ENCODE measurements around the gene MIOX.
A peak's percentile ranks its signal among the peaks of the same experiment; 100 is the strongest.

The MIOX gene

DNA sequence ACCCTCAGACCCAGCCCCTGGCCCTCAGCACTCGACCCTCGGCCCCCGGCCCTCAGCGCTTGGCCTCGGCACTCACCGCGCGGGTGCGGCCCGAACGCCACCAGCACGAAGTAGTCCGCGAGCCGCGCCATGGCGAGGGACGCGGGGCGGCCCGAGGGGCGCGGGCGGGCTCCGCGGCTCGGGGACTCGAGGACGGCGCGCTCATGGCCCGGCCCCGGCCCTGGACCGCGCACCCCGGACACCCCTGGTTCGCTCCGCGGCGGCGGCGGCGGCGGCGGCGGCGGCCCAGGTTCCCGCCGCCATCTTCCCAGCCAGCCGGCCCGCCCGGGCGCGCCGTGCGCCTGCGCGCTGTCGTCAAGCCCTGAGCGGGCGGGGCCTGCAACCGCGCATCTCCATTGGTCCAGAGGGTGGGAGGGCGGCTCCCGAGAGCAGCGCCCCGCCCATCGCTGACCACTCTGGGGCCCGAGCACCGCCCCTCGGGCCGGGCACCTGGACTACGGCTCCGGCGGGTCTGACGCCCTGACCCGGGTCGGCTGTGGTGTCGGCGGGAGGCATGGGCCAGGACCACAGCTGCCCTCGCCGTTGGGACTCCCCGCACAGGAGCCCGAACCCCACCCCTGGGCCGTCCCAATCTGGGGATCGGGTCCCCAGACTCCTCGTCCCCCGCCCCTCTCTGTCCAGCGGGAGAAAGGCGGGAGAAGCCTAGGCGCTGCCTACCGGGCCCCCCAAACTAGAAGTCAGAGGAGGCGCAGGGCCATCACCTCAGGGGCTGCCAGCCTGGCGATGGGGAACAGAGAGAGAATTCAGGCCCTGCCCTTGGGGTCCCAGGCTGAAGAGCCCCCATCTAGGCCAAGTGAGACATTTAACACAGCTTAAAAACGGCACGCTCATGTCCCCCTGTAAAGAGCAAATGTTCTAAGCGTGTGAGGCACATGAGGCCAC is 11.7 kb upstream of the MIOX start, which contains the start of gene SBF1:
SBF1 (minus strand) TSS at position 326 of the 942 bp plus-strand sequence; CDS start at position 131, 195 bp downstream.
- DNase-seq = peak; percentile 93

DNA sequence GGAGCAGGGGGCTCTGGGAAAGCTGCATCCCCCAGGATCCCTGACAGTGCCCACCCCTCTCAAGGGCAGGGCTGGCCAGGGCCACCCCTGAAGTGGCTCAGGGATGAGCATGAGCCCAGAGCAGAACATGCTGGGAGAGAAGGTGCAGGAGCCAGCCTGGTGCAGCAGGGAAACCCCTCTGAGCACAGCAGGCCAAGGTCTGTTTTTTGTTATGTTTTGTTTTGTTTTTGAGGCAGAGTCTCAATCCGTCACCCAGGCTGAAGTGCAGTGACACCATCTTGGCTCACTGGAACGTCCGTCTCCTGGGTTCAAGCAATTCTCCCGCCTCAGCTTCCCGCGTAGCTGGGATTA is 11.0 kb upstream of the MIOX start:
- no peak for DNase-seq

DNA sequence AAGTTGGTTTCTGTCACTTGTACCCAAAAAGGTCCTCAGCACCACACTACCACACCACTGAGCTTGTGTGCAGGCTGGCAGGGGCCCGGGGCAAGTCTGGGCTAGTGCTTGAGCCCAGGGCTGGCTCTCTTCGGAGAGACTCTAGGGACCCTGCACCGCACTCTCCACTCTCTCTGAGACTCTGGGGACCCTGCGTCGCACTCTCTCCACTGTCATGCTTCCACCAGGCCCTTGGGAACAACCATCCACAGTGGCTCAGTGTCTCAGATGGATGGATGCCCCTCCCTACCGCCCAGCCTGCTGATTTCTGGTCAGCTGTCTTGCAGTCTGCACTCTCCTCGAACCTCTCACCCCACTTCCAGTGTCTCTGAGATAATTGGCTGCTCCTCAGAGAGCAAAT is 9.8 kb upstream of the MIOX start:
- no peak for DNase-seq

DNA sequence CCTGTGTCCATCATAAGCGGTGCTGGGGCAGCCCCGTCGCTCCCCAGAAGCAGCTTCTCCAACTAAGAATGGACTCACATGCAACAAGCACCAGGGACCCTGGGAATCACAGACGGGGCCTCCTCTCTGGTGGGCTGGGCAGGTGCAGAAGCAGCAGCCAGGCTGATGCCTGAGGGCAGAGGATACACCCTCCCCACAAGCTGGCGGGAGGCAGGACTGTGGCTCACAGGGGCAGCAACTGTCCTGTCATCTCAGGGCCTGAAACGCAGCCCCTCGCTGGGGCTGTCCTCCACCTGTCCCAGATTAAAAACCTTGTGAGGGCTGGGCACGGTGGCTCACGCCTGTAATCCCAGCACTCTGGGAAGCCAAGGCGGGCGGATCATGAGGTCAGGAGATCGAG is 8.7 kb upstream of the MIOX start:
- DNase-seq = no peak

DNA sequence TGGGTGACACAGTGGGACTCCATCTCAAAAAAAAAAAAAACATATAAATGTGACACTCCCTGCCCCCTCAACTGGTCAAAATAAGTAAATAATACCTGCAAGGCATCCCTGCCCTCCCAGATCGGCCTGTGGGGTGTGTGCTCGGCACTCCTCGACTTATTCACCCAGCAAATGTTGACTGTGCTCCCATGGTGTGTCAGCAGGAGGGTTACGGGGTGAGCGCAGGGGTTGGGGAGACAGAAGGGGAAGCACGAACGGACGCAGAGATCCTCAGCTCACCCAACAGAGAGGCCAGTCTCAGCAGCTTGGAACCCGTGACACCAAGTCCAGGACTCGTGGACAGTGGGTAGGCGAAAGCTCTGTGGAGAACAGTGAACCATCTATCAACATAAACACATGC is 6.9 kb upstream of the MIOX start:
- no peak for DNase-seq

DNA sequence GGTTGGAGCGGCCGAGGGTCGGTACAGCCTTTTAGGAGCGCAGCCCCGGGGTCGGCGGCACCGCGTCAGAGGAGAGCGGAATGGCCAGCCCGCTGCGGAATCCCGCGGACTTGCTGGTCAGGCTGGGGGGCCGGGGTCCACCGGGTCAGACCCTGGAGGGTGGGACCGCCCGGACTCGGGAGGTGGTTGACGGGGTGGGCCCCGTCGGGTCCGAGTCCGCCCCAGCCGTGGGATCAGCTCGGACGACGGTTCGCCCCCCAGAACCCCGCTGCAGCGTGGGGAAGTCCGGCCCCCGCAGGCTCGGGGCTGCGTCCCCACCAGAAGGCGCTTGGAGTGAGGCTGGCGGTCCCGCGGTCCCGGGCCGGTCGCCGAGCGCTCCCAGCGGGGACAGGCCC is 5.6 kb upstream of the MIOX start:
- DNase-seq = no peak

DNA sequence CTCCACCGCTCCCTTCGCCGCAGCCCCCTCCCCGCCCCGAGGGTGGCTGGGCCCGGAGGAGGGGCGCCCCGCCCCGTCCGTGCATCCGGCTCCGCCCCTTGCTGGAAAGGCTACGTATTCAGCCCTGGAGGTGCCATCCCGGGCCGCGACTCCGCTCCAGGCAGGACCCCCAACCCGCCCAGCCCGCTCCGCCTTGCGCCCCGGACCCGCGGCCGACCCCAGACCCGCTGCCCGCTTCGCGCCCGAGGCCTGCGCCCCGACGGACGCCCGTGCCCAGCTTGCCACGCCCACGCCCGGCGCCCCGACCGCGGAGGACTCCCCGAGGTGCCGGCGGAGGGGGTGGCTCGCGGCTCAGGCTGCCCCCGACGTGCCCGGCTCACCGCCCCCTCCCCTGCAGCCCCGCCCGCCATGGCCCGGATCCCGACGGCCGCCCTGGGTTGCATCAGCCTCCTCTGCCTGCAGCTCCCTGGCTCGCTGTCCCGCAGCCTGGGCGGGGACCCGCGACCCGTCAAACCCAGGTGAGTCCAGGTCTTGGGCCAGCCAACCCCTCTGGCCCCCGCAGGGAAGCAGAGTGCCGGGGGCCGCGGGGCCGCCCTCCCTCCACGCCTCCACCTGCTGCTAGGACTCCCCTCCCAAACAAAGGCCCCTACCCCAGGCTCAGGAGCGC is 5.1 kb upstream of the MIOX start, which contains the start of gene ADM2:
ADM2 (plus strand) TSS at position 104 of the 667 bp plus-strand sequence; CDS start at position 409, 305 bp downstream.
- peak; percentile 81 for DNase-seq

DNA sequence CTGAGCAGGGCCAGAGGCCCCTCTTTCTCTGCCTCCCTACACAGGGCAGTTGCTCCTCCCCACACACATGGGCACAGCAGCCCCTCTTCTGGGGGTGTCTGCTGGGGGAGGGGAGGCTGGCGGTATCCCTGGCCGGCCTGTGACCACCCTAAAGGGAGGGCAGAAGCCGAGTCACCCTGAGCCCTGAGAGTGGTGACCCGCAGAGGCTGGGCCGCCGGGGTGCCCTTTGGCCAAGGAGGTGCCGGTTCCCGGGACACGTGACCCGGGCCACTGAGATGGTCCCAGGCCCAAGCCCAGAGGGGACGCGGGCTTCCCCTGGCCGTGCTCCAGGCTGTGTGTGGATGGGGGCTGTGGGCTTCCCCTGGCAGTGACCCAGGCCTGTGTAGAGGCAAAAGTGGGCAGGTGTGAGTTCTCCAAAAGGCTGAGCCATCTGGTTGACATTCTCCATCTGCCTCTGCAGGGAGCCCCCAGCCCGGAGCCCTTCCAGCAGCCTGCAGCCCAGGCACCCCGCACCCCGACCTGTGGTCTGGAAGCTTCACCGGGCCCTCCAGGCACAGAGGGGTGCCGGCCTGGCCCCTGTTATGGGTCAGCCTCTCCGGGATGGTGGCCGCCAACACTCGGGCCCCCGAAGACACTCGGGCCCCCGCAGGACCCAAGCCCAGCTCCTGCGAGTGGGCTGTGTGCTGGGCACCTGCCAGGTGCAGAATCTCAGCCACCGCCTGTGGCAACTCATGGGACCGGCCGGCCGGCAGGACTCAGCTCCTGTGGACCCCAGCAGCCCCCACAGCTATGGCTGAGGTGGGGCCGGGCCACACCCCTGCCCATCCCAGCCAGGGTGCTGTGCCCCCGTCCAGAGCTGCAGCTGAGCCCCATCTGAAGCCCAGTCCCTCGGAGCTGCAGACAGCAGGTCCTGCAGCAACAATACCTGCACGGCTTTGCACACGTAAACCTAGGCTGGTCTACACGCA is 4.3 kb upstream of the MIOX start:
- DNase-seq = no peak

DNA sequence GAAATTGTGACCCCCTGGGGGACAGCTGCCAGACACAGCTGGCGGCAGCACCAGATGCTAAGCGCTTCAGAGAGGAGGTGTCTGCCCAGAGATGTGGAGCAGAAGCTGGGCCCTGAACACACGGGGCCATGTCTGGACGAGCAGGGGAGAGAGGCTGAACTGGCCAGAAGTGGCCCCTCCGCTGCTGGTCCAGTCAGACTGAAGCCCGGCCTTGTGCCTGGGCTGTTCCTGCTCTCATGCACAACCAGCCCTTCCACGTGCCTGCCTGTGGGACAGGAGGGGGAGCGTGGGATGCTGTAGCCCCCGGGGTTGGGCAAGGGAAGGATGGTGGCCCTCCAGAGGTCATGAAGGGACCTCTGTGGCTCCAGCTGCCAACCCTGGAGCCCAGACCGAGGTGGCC is 3.6 kb upstream of the MIOX start:
- no peak for DNase-seq

DNA sequence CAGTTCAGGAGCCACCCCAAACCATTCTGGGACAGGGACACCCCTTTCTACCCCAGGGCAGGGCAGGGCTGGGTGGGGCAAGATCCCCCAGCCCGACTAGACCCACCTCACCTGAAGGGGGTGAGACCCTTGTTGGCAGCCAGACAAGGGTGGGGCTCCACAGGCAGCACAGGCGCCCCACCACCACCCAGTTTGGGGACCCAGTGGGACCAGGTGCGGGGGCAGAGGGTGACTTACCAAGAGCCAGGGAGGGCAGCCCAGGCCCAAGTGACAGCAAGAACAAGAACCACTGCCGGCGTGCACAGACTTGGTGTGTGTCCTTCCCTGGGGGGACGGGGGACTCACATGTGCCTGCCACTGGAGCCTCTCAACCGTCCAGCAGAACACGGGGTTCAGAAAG is 3.1 kb upstream of the MIOX start:
- no peak for DNase-seq

DNA sequence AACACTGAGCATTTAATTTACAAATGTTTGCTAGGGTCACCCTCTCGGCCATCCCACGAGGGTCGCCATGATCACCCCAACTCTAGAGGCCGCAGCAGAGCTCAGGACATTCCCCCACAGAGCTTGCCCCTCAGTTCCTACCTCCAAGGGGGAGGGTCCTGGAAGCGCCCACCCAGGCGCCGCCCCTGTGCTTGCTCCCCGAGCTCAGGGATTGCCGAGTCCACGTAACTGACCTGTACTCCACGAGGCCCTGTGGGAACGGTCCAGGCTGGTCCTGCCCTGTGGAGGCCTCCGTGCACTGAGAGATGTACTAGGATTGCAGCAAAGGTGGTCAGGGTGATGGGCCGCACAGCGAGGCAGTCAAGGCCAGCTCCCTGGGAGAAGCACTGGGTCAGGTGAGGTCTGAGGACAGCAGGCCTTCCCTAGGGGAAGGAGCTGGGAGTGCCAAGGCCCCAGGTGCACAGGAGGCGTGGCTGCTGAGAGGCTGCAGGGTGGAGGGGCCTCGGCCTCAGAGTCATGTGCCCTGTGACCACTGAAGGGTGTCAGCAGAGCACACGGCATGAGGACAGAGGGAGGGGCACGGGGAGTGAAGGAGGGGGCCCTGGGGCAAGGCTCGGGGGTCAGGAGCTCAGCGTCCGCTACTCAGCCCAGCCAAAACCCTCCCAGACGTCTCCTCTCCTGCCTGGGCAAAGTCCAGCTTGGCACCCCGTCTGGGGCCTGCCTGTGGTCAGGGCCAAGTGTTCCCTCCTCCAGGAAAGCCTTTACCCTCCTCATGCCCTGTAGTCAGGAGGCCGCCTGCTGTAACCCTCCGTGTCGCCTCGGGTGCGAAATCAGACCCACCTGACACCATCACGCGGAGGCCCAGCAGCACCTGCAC is 2.4 kb upstream of the MIOX start:
- no peak for DNase-seq

DNA sequence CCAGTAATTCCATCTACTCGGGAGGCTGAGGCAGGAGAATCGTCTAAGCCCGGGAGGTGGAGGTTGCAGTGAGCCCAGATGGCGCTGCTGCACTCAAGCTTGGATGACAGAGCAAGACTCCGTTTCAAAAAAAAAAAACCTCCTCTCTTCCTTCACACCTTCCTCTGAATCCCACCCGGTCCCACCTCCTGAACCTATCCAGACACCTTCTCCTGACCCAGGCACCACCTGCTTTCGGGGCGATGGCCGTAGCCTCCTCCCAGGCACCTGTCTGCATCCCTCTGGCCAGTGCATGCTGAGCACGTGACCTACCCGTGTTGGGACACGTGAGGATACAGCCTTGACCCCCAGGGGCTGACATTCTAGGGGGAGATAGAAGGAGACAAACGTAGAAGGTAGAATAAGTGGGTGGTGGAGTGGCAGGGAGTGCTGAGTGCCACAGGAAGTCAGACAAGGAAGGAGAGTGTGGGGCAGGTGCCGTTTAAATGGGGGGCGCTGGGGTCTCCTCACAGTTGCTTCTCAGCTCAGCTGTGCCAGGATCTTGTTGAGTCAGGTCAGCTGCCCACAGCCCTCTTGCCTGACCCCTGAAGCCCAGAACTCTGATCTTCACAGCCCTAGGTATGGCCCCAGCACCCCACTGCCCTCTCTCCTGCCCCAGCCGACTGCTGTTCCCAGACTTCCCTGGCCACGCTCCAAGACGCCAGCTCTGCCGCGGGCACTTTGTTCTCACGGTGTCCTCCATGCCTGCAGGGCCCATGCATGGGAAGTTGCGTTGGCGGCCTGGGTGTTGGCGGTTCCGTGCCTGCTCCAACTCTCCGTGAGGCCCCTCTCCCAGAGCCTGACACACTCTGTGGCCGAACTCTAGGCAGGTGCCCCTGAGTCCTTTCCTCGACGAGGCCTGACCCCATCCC is 1.2 kb upstream of the MIOX start:
- no peak for DNase-seq

DNA sequence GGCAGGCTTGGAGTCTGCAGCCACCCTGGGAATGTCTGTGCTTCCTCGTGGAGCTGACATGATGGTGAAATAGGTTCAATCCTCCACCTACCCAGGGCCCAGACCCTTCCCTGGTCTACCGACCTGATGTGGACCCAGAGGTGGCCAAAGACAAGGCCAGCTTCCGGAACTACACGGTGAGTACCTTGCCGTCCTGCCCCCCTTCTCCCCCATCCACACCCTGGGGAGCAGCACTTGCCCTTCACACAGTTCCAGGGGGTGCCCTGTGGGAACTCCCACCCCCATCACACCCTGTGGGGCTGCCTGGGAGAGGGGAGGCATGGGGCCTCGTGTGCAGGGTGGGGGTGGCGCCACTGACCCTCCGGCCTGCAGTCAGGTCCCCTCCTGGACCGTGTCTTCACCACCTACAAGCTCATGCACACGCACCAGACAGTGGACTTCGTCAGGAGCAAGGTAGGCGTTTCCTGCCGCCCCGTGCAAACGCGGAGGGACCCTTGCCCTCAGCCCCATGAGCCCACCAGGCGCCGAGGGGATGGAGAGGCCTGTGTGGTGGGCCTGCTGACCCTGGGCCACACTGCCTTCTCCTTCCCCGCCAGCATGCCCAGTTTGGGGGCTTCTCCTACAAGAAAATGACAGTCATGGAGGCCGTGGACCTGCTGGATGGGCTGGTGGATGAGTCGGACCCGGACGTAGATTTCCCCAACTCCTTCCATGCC is 789 bp downstream of the MIOX start:
- DNase-seq = peak; percentile 45

DNA sequence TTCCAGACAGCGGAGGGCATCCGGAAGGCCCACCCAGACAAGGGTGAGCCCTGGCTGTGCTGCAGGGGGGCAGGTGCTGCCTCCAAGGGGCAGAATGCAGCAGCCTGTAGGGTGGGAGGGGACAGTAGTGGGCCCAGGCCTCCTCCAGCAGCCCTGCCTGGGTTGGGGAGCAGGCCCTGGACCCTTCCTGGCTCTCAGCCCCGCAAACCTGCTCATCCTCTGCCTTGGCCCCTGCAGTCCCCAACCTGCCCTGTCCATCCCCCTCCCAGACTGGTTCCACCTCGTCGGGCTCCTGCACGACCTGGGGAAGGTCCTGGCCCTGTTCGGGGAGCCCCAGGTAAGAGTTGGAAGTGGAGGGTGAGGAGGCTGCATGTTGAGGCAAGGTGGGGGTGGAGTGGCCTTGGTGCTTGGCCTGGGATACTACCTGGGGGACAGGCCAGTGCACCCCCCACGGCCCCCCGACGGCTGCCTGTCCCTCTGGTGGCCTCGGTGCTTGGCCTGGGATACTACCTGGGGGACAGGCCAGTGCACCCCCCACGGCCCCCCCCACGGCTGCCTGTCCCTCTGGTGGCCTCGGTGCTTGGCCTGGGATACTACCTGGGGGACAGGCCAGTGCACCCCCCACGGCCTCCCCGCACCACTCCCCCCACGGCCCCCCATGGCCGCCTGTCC is 1.5 kb downstream of the MIOX start:
- no peak for DNase-seq

DNA sequence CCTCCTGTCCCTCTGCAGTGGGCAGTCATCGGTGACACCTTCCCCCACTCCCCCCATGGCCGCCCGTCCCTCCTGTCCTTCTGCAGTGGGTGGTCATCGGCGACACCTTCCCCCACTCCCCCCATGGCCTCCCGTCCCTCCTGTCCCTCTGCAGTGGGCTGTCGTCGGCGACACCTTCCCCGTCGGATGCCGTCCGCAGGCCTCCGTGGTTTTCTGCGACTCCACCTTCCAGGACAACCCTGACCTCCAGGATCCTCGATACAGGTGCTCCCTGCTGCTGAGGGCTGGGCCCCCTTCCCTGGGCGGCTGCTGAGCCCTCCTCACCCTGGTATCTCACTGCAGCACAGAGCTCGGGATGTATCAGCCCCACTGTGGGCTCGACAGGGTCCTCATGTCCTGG is 2.2 kb downstream of the MIOX start:
- peak; percentile 46 for DNase-seq

DNA sequence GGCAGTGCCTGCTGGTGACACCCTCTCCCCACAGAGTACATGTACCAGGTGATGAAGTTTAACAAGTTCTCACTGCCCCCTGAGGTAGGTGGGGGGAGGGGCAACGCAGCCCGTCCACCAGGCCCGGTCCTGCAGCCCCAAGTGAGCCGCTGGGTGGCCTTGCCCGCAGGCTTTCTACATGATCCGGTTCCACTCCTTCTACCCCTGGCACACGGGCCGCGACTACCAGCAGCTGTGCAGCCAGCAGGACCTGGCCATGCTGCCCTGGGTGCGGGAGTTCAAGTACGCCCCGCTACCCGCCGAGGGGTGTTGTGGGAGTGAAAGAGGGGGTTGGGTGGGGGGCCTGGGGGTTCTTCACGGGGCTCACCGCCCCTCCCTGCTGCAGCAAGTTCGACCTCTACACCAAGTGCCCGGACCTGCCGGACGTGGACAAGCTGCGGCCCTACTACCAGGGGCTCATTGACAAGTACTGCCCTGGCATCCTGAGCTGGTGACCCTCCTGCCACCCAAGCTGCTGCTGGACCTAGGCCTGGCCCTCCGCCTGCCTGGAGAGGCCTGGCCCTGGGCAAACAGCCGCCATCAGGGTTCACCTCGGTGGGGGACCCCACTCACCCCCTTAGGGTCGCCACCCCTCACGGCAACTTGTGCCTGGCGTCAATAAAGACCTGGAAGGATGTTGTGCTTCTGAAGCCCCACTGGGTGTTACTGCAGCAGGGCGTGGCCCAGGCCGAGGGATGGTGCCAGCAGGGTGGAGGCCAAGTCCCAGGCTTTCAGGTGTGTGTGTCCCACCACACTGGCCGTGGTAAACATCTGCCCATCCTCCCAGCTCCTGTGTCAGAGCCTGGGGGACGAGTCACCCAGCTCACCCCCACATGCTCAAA is 2.9 kb downstream of the MIOX start:
- no peak for DNase-seq

DNA sequence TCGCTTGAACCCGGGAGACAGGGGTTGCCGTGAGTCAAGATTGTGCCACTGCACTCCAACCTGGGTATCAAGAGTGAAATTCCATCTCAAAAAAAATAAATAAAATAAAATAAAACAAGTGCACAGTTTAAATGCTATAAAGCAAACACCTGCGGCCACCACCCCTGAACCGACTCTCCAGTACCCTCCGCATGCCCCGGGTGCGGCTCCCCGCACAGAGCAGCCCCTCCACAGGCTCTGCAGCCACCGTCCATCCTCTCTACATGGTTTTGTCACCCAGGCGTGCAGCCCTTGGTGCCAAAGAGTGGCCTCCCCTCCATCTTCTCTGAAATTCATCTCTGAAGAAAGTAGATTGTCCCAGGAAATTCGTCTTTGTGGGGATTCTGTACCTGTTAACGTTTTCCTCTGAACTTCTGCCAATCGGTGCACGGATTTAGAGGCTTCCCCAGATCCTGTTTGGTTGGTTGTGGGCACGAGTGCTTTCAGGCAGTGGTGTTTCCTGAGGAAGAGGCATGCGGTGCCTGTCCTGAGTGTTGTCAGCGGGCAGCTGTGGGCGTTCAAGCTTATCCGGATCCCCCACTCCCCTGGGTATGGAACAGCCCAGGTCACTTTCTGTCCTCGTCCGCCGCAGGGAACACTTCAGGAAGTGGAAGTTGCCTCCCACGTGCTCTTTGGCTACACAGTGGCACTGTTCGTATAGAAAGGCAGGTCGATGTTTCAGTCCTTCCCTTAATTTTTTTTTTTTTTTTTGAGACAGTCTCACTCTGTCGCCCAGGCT is 4.1 kb downstream of the MIOX start:
- DNase-seq = no peak

DNA sequence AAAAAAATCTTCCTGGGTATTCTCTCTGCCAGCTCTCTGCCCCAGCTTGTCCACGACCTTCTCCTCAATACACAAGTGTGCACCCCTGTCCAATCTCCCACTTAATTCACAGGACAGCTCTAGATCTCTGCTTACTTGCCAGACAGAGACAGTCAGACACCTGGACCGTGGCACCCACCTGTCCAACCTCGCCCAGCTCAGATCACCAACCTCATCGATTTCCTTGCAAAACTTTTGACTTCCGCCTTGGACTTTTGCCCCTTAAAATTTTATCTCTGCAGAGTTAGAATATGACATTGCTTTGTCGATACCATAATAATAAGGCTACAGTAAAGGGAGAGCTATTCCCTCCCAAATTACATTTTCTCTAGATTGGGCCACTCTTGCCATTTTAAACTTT is 10.4 kb downstream of the MIOX start:
- no peak for DNase-seq

All from islet precursor cell (in vitro differentiated cells).